ENCODE data around the gene PHF2. TPM values are rescaled to one million over a fixed set of nuclear protein-coding genes. Genes with fewer than 3 reads are reported as not detected.

PHF2 gene
- total and polyA plus RNA-seq, 2 of the 8 experiments (the other 6 are each of a cell fraction or from before 2014, with no cell fraction given), result 3.4 to 9.4 TPM

DNA sequence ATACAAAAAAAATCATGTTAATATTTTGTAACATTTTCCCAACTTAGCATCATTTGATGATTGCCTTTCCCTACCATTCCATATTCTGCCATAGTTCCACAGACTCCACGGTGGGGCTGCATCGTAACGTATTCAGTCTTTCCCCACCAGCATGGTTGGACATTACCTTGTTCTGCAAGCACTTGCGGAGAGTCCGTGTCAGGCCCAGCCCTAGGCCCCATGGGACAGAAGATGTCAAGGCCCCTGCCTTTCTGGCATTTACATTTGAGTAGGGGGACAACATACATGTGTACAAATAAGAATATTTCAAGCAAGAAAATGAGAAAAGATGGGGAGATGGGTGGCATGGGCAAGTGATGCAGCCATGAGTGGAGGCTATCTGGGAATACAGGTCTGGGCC is 8.2 kb upstream of the PHF2 start:
- Histone ChIP-seq H2AFZ (ENCODE audit: low read length) (no peak overlapping the region), H2BK20ac (ENCODE audit: low read length) (no peak overlapping the region), H2BK15ac (ENCODE audit: low read length) (no peak overlapping the region), H3K4me3 (ENCODE audit: extremely low read depth in 1 of 4, insufficient read depth in 2 of 4, low read depth in 3 of 4, low read length in 4 of 4) (no peak overlapping the region), H3K9ac (replicated peaks in 1 of 4; ENCODE audit: extremely low read depth in 1 of 4, low read depth in 3 of 4, low read length in 3 of 4) (no peak overlapping the region), H3K79me1 (ENCODE audit: low read depth, low read length) (no peaks in the 10 kb centered on the region), H3K79me2 (ENCODE audit: control insufficient read depth in 1 of 2, insufficient read depth in 2 of 2, low read length in 2 of 2) (no peaks in the 10 kb centered on the region), H4K8ac (ENCODE audit: extremely low read depth, insufficient read depth, low read length) (no peak overlapping the region), H3K4ac (replicated peaks; ENCODE audit: insufficient read length, low read depth, low read length) (no peak overlapping the region), H2BK5ac (ENCODE audit: low read depth, low read length) (no peak overlapping the region), H2BK120ac (replicated peaks; ENCODE audit: low read depth, low read length) (no peak overlapping the region), H3K27ac (ENCODE audit: low read depth, low read length) (no peak overlapping the region), H3K9me3 (ENCODE audit: insufficient read depth in 2 of 2, low read depth in 1 of 2, low read length in 1 of 2) (0 out of 4 replicates have a peak, but pooled peaks cover 0 to 4% of the 10 kb centered on the region in 2 experiments), H3K4me2 (ENCODE audit: insufficient read depth in 1 of 2, low read depth in 2 of 2, low read length in 2 of 2) (no peak overlapping the region), H3K56ac (replicated peaks; ENCODE audit: insufficient read length, low read depth, low read length) (no peak overlapping the region), H4K91ac (replicated peaks; ENCODE audit: insufficient read length, low read length) (no peak overlapping the region), H3K23me2 (ENCODE audit: low read depth, low read length) (peaks cover 5% of the 10 kb centered on the region; the same call in 1 of the 2 replicates), H3K36me3 (ENCODE audit: control insufficient read depth in 2 of 4, insufficient read depth in 4 of 4, low read length in 3 of 4) (peaks cover 3 to 12% (median 4%) of the 10 kb centered on the region in 4 experiments; a peak in 7 of 8 replicates), H4K20me1 (replicated peaks in 1 of 2; ENCODE audit: control insufficient read depth in 1 of 2, insufficient read depth in 2 of 2, low read length in 2 of 2) (no peaks in the 10 kb centered on the region), H3K23ac (ENCODE audit: insufficient read length) (no peak overlapping the region), H3K4me1 (replicated peaks in 1 of 4; ENCODE audit: control insufficient read depth in 3 of 4, insufficient read depth in 4 of 4, low read length in 3 of 4) (peaks cover 0 to 8% (median 4%) of the 10 kb centered on the region in 4 experiments; a peak in 3 of 7 replicates), H2BK12ac (ENCODE audit: low read depth, low read length) (no peak overlapping the region), H2AK5ac (ENCODE audit: low read depth, low read length) (no peak overlapping the region), H3K14ac (ENCODE audit: insufficient read length) (no peak overlapping the region), H3K27me3 (replicated peaks in 1 of 4; ENCODE audit: control insufficient read depth in 3 of 4, extremely low read depth in 1 of 4, insufficient read depth in 3 of 4, low read length in 3 of 4) (no peaks in the 10 kb centered on the region), H4K5ac (ENCODE audit: insufficient read length, low read depth, low read length) (no peak overlapping the region), H3K18ac (ENCODE audit: extremely low read depth, low read length) (no peak overlapping the region)
- no peak for FAIRE-seq
- ChIA-PET CTCF (ENCODE audit: partially characterized antibody) (no interaction called here), POLR2A (ENCODE audit: partially characterized antibody) (no interaction called here)
- WGBS, 2 experiments (ENCODE audit: extremely low coverage in 1 of 2, insufficient coverage in 1 of 2, insufficient read length in 1 of 2, insufficient replicate concordance in 2 of 2, low coverage in 1 of 2, low lambda C conversion rate in 2 of 2, missing lambda C conversion rate in 1 of 2), result 98% methylated on average over 5 of the region's 5 CpGs; no CpG with 5 or more reads in 1 of the 2 experiments
- DNase-seq (ENCODE audit: low read depth in 1 of 2, low spot score in 2 of 2), result no peak
- no peak for TF ChIP-seq PHF8 (conservative IDR thresholded peaks at IDR 0.05; ENCODE audit: low read depth, low read length)
- no peak for TF ChIP-seq POLR2AphosphoS5 (IDR thresholded peaks at IDR 0.05; ENCODE audit: low read depth, low read length)
- TF ChIP-seq TBP (IDR thresholded peaks at IDR 0.05; ENCODE audit: low read depth, low read length), result no peak
- TF ChIP-seq BRCA1 (IDR thresholded peaks at IDR 0.05; ENCODE audit: low read depth, low read length), result no peak
- TF ChIP-seq SP4 (IDR thresholded peaks at IDR 0.05; ENCODE audit: low read length), result no peak
- no peak for TF ChIP-seq POU5F1 (IDR thresholded peaks at IDR 0.05; ENCODE audit: low read depth, low read length)
- TF ChIP-seq CBX5 (IDR thresholded peaks at IDR 0.05; ENCODE audit: low read depth, low read length), result no peak
- TF ChIP-seq RFX5 (IDR thresholded peaks at IDR 0.05; ENCODE audit: borderline replicate concordance, low read depth, low read length), result no peak
- TF ChIP-seq, protein P1, sequence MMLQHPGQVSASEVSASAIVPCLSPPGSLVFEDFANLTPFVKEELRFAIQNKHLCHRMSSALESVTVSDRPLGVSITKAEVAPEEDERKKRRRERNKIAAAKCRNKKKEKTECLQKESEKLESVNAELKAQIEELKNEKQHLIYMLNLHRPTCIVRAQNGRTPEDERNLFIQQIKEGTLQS (IDR thresholded peaks at IDR 0.05; ENCODE audit: insufficient read depth, low read depth, low read length), result no peak
- TF ChIP-seq POLR2A (IDR thresholded peaks at IDR 0.05; ENCODE audit: control extremely low read depth in 1 of 2, low read depth in 2 of 2, low read length in 2 of 2), result no peak
- TF ChIP-seq, protein P2, sequence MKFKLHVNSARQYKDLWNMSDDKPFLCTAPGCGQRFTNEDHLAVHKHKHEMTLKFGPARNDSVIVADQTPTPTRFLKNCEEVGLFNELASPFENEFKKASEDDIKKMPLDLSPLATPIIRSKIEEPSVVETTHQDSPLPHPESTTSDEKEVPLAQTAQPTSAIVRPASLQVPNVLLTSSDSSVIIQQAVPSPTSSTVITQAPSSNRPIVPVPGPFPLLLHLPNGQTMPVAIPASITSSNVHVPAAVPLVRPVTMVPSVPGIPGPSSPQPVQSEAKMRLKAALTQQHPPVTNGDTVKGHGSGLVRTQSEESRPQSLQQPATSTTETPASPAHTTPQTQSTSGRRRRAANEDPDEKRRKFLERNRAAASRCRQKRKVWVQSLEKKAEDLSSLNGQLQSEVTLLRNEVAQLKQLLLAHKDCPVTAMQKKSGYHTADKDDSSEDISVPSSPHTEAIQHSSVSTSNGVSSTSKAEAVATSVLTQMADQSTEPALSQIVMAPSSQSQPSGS (IDR thresholded peaks at IDR 0.05; ENCODE audit: low read length), result no peak
- no peak for TF ChIP-seq SIN3A (conservative IDR thresholded peaks at IDR 0.05 in 1 of 2, IDR thresholded peaks at IDR 0.05 in 1 of 2; ENCODE audit: low read depth in 1 of 2, low read length in 2 of 2)
- no peak for TF ChIP-seq ZNF274 (IDR thresholded peaks at IDR 0.05; ENCODE audit: borderline replicate concordance, extremely low read depth, low read length)

Data from H1 (cell line).